ENCODE data around the gene RSPH3. TPM values are rescaled to one million over a fixed set of nuclear protein-coding genes. Genes with fewer than 3 reads are reported as not detected.

The RSPH3 gene
- total and polyA plus RNA-seq, 8 donors: 10.5 to 18.0 (median 11.2) TPM

DNA sequence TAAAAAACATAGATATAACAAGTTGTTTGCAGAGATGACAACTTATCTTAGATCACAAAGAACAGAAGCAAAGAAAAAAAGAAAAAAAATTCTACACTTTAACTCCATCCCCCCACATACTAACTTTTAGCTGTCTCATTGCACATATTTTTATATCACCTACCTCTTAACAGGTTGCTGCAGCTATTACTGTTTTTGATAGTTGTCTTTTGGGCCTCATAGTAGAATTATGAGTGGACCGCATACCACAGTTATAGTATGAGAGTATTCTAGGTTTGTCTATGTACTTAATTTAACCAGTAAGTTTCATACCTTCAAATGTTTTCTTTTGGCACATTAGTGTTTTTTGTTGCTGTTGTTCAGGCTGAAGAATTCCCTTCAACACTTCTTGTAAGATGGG, 12.3 kb downstream of the RSPH3 start:
- DNase-seq (no peak), ATAC-seq (no peak)
- Histone ChIP-seq H3K4me1 (no peaks in the 10 kb centered on the region), H3K4me3 (no peak overlapping the region), H3K9me3 (peaks cover 0 to 13% of the 10 kb centered on the region in 2 donors), H3K27ac (no peak overlapping the region), H3K36me3 (peaks cover 0 to 6% of the 10 kb centered on the region in 2 donors), H3K27me3 (no peaks in the 10 kb centered on the region)
- intact Hi-C loops (cut with DNase I): no loop called here
- TF ChIP-seq, protein P1, sequence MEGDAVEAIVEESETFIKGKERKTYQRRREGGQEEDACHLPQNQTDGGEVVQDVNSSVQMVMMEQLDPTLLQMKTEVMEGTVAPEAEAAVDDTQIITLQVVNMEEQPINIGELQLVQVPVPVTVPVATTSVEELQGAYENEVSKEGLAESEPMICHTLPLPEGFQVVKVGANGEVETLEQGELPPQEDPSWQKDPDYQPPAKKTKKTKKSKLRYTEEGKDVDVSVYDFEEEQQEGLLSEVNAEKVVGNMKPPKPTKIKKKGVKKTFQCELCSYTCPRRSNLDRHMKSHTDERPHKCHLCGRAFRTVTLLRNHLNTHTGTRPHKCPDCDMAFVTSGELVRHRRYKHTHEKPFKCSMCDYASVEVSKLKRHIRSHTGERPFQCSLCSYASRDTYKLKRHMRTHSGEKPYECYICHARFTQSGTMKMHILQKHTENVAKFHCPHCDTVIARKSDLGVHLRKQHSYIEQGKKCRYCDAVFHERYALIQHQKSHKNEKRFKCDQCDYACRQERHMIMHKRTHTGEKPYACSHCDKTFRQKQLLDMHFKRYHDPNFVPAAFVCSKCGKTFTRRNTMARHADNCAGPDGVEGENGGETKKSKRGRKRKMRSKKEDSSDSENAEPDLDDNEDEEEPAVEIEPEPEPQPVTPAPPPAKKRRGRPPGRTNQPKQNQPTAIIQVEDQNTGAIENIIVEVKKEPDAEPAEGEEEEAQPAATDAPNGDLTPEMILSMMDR (IDR thresholded peaks at IDR 0.05): no peak

DNA sequence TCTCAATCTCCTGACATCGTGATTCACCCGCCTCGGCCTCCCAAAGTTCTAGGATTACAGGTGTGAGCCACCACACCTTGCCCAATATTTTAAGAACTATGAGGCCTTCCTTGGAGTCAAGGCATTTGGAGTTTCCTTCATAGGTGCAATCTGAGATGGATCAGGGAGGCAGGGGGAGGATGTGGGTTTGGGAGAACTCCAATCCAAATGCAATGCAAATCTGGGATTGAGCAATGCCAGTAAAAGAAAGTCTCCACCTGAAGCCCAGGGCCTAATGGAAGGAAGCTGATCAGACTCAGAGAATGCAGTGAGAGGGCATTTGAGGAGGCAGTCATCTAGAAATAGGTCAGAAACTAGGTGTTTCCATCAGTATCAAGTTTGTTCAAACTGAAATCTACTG, 21.2 kb downstream of the RSPH3 start:
- intact Hi-C loops (cut with DNase I): no loop called here
- Histone ChIP-seq H3K4me1 (no peaks in the 10 kb centered on the region), H3K4me3 (no peak overlapping the region), H3K36me3 (peaks cover 0 to 49% of the 10 kb centered on the region in 2 donors), H3K27me3 (no peaks in the 10 kb centered on the region), H3K27ac (no peak overlapping the region), H3K9me3 (no peaks in the 10 kb centered on the region)
- TF ChIP-seq, protein P1 (IDR thresholded peaks at IDR 0.05): no peak
- DNase-seq (no peak), ATAC-seq (no peak)

DNA sequence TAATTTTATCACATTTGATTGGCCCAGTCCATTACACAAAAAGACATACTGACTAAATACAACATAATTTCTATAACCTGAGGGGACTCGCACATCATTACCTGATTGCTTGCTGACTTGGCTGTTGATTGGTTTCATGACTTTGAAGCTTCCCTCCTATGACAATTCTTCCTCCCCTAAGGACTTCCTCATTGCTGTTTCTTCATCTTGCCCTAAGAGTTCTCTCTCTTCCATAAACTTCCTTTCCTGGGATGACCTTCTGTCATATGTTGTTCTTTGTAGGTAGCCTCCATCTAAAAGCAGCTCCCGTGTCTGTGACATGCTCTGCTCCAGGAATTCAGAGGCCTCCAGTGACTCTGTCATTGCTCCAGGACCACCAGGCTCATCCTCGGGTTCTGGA, 22.6 kb downstream of the RSPH3 start:
- TF ChIP-seq, protein P1 (IDR thresholded peaks at IDR 0.05): no peak
- H3K27ac ChIP-seq: no peak overlapping the region
- H3K27me3 ChIP-seq: no peaks in the 10 kb centered on the region
- no peaks in the 10 kb centered on the region for H3K9me3 ChIP-seq
- peaks cover 0 to 53% of the 10 kb centered on the region in 2 donors for H3K36me3 ChIP-seq
- no peaks in the 10 kb centered on the region for H3K4me1 ChIP-seq
- ATAC-seq (no peak), DNase-seq (no peak)
- no peak overlapping the region for H3K4me3 ChIP-seq
- intact Hi-C loops (cut with DNase I): no loop called here

DNA sequence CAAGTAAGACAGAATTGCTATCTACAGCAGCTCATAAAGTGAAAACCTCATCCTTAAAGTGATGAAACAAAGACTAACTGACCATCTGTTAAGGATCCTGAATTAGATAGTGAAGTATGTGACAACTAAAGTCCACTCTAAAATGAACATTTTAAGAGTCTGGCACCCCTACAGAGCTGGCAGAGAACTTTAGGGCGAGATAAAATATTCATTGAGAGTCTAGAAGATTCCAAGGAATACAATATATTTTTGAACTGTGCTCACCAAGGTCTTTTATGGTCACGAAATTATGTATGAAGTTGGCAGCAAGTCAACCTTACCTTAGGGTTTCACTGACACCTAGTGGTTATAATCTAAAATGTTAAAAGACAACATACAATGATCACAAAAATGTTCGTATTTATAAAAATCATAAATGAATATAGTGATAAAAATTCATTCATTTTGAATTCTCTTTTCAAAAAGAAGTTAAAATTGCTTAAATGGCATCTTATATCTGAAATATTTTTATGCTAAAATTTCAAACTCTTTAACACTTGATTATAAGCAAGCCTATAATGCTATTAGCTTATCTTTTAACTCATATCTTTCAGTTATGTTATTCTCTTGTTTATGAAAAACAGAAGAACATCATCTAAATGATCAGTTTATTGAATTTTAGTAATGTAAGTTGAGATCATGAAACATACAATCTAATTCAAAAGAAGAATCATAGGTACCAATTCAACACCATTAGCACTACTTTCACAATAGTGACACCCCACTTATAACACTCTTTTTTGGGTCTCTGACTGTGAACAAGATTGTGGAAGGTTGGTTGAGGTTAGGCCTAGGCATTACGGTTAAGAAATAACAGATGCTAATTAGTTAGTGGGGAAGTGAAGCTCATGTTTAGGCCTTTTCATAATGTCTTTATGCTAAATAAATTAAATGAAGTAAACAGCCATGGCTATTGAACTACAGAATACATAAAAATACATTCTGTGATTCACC, 27.5 kb downstream of the RSPH3 start:
- intact Hi-C loops (cut with DNase I): loop anchor here in 1 of 2 donors (5.0 kb wide), 1 partner anchor 270 kb away; no protein-coding TSS in a partner anchor
- Histone ChIP-seq H3K4me1 (no peaks in the 10 kb centered on the region), H3K4me3 (no peak overlapping the region), H3K9me3 (peaks cover 0 to 2% of the 10 kb centered on the region in 2 donors), H3K27ac (no peak overlapping the region), H3K36me3 (peaks cover 0 to 40% of the 10 kb centered on the region in 2 donors), H3K27me3 (no peaks in the 10 kb centered on the region)
- peak; percentile 85 for ATAC-seq
- TF ChIP-seq, protein P1 (IDR thresholded peaks at IDR 0.05): peak; percentile 52
- DNase-seq: peak in 2 of 4 donors; percentile 47 to 64

DNA sequence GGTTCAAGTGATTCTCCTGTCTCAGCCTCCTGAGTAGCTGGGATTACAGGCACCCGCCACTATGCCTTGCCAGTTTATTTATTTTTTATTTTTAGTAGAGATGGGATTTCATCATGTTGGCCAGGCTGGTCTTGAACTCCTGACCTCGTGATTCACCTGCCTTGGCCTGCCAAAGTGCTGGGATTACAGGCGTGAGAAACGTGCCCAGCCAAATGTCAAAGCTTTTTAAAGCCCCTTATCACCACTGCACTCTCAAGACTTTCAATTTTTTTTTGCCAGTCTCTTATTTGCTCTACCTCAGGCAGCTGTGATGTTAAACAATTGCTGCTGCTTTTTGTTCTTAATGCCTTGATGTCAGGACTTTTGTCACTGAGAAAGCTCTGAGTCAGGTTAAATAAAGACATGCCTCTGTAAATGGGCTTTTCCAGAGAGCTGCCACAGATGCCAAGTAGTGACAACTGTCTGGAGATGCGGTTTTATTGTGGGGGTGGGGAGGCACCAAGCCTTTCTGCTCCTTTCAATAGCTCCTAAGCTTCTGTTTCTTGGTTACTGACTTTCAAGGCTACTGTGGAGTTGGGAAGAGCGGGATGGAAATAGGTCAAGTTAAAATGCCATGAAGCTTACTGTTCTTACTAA, 29.2 kb downstream of the RSPH3 start:
- Histone ChIP-seq H3K9me3 (peaks cover 0 to 2% of the 10 kb centered on the region in 2 donors), H3K27me3 (no peaks in the 10 kb centered on the region), H3K36me3 (peaks cover 0 to 22% of the 10 kb centered on the region in 2 donors), H3K4me1 (no peaks in the 10 kb centered on the region), H3K27ac (no peak overlapping the region), H3K4me3 (no peak overlapping the region)
- TF ChIP-seq, protein P1 (IDR thresholded peaks at IDR 0.05): no peak
- intact Hi-C loops (cut with DNase I): loop anchor here in 1 of 2 donors (5.0 kb wide), 1 partner anchor 268 kb away; no protein-coding TSS in a partner anchor
- DNase-seq: peak in 1 of 4 donors; percentile 3
- ATAC-seq: peak; percentile 33
